Fibroblast of lung (primary cell): ENCODE measurements around the gene MTAP.

ENCODE experiments used
- EZH2 ChIP-seq: IDR thresholded peaks from 2 replicates; pipeline ENCODE4 v1.5.1; 2012; ENCODE audit warnings: low read length, control low read depth, mild to moderate bottlenecking; ENCODE audit errors: missing control alignments
- TF ChIP-seq, protein P1 (sequence below), 2 donors: IDR thresholded peaks in 1 of 2; conservative IDR thresholded peaks in 1 of 2; 1 replicate in 1 of 2; 2 replicates in 1 of 2; pipeline ENCODE4 v1.5.1; 2011 to 2012; ENCODE audit warnings: low read length in 2 of 2, control low read depth in 1 of 2, inconsistent platforms in 1 of 2, low read depth in 1 of 2, mild to moderate bottlenecking in 1 of 2

DNA sequence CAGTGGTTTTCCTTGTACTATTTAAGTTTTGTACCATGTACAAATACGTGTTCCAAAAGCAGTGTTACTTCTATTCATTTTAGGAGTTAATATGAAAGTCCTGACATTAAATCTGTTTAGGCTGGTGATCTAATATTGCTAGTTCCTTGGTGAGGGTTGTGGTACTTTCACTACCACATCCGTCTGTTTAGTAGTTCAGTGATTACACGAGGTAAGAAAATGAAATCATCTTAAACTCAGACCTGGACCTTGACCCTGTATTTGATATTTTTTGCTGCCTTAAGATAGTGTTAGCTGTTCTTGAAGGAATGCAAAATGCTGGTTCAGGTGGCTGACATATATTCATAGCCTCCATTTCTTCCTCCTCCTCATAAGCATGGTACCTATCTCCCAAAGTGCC is 50.3 kb downstream of the MTAP start:
- TF ChIP-seq, protein P1, sequence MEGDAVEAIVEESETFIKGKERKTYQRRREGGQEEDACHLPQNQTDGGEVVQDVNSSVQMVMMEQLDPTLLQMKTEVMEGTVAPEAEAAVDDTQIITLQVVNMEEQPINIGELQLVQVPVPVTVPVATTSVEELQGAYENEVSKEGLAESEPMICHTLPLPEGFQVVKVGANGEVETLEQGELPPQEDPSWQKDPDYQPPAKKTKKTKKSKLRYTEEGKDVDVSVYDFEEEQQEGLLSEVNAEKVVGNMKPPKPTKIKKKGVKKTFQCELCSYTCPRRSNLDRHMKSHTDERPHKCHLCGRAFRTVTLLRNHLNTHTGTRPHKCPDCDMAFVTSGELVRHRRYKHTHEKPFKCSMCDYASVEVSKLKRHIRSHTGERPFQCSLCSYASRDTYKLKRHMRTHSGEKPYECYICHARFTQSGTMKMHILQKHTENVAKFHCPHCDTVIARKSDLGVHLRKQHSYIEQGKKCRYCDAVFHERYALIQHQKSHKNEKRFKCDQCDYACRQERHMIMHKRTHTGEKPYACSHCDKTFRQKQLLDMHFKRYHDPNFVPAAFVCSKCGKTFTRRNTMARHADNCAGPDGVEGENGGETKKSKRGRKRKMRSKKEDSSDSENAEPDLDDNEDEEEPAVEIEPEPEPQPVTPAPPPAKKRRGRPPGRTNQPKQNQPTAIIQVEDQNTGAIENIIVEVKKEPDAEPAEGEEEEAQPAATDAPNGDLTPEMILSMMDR (conservative IDR thresholded peaks at IDR 0.05 in 1 of 2, IDR thresholded peaks at IDR 0.05 in 1 of 2; ENCODE audit: low read depth in 1 of 2, low read length in 2 of 2) = no peak
- no peak for TF ChIP-seq EZH2
